ENCODE data around the gene MPDZ.

DNA sequence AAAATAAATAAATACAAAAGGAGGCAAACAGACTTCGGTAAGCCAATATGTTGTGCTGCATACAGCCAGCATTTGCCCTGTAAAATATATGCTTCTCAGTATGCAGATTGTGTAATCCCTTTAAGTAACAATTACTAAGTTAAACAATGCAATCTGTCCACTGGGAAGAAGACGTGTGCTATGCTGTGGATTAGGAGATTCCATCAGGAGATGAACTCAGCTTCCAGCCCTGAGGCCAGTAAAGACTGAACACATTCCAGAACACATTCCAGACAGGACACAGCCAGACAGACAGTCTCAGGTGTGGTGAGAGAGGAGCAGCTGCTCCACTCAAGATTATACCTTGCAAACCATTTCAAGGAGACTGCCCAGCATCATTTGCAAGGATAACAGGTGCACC is 97.8 kb downstream of the MPDZ start:
- TF ChIP-seq POLR2A (IDR thresholded peaks at IDR 0.05), result no peak
- TF ChIP-seq, protein P1, sequence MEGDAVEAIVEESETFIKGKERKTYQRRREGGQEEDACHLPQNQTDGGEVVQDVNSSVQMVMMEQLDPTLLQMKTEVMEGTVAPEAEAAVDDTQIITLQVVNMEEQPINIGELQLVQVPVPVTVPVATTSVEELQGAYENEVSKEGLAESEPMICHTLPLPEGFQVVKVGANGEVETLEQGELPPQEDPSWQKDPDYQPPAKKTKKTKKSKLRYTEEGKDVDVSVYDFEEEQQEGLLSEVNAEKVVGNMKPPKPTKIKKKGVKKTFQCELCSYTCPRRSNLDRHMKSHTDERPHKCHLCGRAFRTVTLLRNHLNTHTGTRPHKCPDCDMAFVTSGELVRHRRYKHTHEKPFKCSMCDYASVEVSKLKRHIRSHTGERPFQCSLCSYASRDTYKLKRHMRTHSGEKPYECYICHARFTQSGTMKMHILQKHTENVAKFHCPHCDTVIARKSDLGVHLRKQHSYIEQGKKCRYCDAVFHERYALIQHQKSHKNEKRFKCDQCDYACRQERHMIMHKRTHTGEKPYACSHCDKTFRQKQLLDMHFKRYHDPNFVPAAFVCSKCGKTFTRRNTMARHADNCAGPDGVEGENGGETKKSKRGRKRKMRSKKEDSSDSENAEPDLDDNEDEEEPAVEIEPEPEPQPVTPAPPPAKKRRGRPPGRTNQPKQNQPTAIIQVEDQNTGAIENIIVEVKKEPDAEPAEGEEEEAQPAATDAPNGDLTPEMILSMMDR (IDR thresholded peaks at IDR 0.05), result no peak
